ENCODE results near the gene GRIK1. TPM values are rescaled to one million over a fixed set of nuclear protein-coding genes. Genes with fewer than 3 reads are reported as not detected.

GRIK1 gene
- total RNA-seq, 4 donors from 2014 or later, result 0.15 to 0.29 (median 0.27) TPM; not detected in 1

DNA sequence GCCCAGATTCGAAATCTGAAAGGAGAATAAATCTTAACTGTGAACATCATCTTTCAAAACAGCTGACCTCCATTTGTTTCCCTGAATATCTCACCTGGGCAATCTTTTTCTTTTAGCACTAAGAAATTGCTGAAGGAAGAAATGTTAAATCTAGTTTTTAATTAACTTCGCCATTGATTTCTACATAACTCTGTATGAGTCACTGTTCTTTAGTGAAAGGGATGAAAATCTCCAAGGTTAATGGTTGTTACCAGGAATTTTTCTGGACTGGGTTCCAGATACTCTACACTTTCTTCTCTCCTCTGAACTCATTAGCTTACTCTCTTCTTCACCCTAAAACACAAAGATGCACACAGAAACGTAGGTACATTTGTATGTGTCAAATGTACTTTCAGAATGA, 405.3 kb downstream of the GRIK1 start:
- Histone ChIP-seq H3K9me3 (no peaks in the 10 kb centered on the region), H3K4me1 (no peaks in the 10 kb centered on the region), H3K36me3 (no peaks in the 10 kb centered on the region), H3K27ac (no peak overlapping the region), H3K4me3 (replicated peaks in 1 of 3) (no peak overlapping the region), H3K27me3 (no peaks in the 10 kb centered on the region)
- no peak for TF ChIP-seq POLR2A (IDR thresholded peaks at IDR 0.05)
- TF ChIP-seq, protein P1, sequence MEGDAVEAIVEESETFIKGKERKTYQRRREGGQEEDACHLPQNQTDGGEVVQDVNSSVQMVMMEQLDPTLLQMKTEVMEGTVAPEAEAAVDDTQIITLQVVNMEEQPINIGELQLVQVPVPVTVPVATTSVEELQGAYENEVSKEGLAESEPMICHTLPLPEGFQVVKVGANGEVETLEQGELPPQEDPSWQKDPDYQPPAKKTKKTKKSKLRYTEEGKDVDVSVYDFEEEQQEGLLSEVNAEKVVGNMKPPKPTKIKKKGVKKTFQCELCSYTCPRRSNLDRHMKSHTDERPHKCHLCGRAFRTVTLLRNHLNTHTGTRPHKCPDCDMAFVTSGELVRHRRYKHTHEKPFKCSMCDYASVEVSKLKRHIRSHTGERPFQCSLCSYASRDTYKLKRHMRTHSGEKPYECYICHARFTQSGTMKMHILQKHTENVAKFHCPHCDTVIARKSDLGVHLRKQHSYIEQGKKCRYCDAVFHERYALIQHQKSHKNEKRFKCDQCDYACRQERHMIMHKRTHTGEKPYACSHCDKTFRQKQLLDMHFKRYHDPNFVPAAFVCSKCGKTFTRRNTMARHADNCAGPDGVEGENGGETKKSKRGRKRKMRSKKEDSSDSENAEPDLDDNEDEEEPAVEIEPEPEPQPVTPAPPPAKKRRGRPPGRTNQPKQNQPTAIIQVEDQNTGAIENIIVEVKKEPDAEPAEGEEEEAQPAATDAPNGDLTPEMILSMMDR (IDR thresholded peaks at IDR 0.05), result no peak
- no peak for DNase-seq
- intact Hi-C loops (cut with DNase I), result no loop called here
- 83 to 85% methylated on average over 3 of the region's 3 CpGs for WGBS, 2 donors

DNA sequence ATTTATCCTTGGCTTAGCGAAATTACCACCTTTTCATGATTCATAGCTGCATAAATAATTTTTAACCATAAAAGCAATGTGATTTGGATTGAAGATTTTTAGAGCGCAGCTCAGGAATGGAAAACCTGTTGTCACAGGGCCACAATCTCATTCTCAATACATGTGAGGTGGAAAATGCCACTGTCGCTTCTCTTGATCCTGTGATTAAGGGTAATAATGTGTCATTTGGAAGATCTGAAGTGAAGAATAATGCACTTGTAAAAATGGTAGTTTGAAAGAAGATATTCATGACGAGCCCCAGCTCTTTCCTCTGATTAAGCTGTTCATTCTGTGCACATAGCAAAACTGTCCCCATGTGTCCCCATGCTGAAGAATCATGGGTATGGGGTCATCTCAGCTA, 410.7 kb downstream of the GRIK1 start:
- no peaks in the 10 kb centered on the region for H3K9me3 ChIP-seq
- H3K4me1 ChIP-seq, result no peaks in the 10 kb centered on the region
- H3K27me3 ChIP-seq, result no peaks in the 10 kb centered on the region
- no peaks in the 10 kb centered on the region for H3K36me3 ChIP-seq
- WGBS, 2 donors, result 90 to 91% methylated on average over 4 of the region's 4 CpGs
- H3K27ac ChIP-seq, result no peak overlapping the region
- DNase-seq, result no peak
- intact Hi-C loops (cut with DNase I), result no loop called here
- H3K4me3 ChIP-seq (replicated peaks in 1 of 3), result no peak overlapping the region
- TF ChIP-seq, protein P1 (IDR thresholded peaks at IDR 0.05), result no peak
- no peak for TF ChIP-seq POLR2A (IDR thresholded peaks at IDR 0.05)

DNA sequence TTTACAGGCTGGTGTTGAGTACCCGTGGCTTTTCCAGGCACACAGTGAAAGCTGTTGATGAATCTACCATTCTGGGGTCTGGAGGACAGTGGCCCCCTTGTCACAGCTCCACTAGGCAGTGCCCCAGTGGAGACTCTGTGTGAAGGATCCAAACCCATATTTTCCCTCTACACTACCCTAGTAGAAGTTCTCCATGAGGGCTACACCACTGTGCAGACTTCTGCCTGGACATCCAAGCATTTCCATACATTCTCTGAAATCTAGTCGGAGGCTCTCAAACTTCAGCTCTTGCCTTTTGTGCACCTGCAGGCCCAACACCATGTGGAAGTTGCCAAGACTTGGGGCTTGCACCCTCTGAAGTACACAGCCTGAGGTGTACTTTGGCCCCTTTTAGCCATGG, 413.3 kb downstream of the GRIK1 start:
- no peak overlapping the region for H3K27ac ChIP-seq
- WGBS, 2 donors, result 85% methylated on average over 2 of the region's 2 CpGs
- intact Hi-C loops (cut with DNase I), result no loop called here

DNA sequence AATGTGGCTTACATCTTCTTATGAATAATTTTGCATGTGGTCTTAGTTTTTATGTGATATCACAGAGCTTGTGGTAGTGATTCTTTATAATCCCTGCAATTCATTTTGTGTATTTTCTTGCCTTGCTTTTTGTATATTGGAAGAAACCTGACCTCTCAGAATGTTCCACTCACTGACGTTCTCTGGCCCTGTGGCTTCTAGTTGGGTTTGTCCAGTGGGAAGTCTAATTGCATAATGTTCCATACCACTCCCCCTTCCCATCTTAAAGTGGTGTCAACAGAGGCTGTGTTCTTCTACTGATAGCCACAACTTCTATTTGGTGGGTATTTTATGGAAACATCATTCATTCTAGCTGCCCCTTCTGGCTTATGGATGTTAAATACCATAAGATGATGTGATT, 415.7 kb downstream of the GRIK1 start:
- no peak for DNase-seq
- no peak overlapping the region for H3K27ac ChIP-seq
- no peak for TF ChIP-seq POLR2A (IDR thresholded peaks at IDR 0.05)
- TF ChIP-seq, protein P1 (IDR thresholded peaks at IDR 0.05), result no peak

More for the DNA sequence above, 413.3 kb downstream of the GRIK1 start:
- H3K9me3 ChIP-seq, result no peaks in the 10 kb centered on the region
- H3K27me3 ChIP-seq, result no peaks in the 10 kb centered on the region
- no peak overlapping the region for H3K4me3 ChIP-seq (replicated peaks in 1 of 3)
- no peaks in the 10 kb centered on the region for H3K4me1 ChIP-seq
- TF ChIP-seq, protein P1 (IDR thresholded peaks at IDR 0.05), result no peak
- TF ChIP-seq POLR2A (IDR thresholded peaks at IDR 0.05), result no peak
- DNase-seq, result no peak
- no peaks in the 10 kb centered on the region for H3K36me3 ChIP-seq

DNA sequence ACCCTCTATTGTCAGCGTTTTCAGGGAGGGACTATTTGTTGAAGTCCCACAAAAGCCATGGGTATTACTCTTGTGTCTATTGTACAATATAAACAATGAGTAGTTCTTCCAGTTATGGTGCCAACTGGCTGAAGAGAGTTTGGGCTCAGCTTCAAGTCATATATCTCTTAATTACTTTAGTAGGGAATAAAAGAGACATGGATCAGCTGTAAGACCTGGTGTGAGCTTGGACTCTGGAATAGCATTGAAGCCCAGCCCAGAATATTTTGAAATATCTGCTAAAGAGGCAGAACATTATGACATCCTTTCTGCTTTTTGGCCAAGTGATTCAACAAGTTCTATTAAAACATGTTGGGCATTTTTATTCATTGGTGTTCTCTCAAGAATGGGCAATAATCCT, 416.1 kb downstream of the GRIK1 start:
- no peak for DNase-seq
- Histone ChIP-seq H3K9me3 (no peaks in the 10 kb centered on the region), H3K4me1 (no peaks in the 10 kb centered on the region), H3K36me3 (no peaks in the 10 kb centered on the region), H3K27ac (no peak overlapping the region), H3K27me3 (no peaks in the 10 kb centered on the region), H3K4me3 (replicated peaks in 1 of 3) (no peak overlapping the region)
- intact Hi-C loops (cut with DNase I), result no loop called here
- TF ChIP-seq, protein P1 (IDR thresholded peaks at IDR 0.05), result no peak
- TF ChIP-seq POLR2A (IDR thresholded peaks at IDR 0.05), result no peak
- WGBS, 2 donors, result 37 to 62% methylated on average over 1 of the region's 1 CpG

More for the DNA sequence above, 415.7 kb downstream of the GRIK1 start:
- 77 to 86% methylated on average over 1 of the region's 1 CpG for WGBS, 2 donors
- Histone ChIP-seq H3K9me3 (no peaks in the 10 kb centered on the region), H3K36me3 (no peaks in the 10 kb centered on the region), H3K4me3 (replicated peaks in 1 of 3) (no peak overlapping the region), H3K4me1 (no peaks in the 10 kb centered on the region), H3K27me3 (no peaks in the 10 kb centered on the region)
- intact Hi-C loops (cut with DNase I), result no loop called here

Measured in thyroid gland (tissue), 4 donors.